DND-41 (cell line): ENCODE measurements around the gene CD96.

Experiments used
- ATAC-seq: fragments of 200-7000 bp; cut with Tn5 transposase; 3 replicates; pipeline ENCODE4 v1.9.1; 2021; ENCODE audit warnings: low read depth; ENCODE audit not compliant: insufficient read depth
- DNase-seq: peaks from one replicate; pipeline ENCODE4 v3.0.0-alpha.2; 2020
- H2AFZ ChIP-seq: 2 replicates; pipeline ENCODE4 v1.6.0; 2012; ENCODE audit warnings: low read depth, low read length
- H3K27ac ChIP-seq: 2 replicates; pipeline ENCODE4 v1.5.1; 2012; ENCODE audit warnings: low read length, inconsistent platforms
- H3K27me3 ChIP-seq: fragments of 200-600 bp; sonication (generic); 2 replicates; pipeline ENCODE4 v1.6.0; 2012; ENCODE audit warnings: low read length, mild to moderate bottlenecking, inconsistent platforms; ENCODE audit not compliant: insufficient read depth, poor library complexity
- H3K36me3 ChIP-seq: 2 replicates; pipeline ENCODE4 v1.5.1; 2012; ENCODE audit warnings: low read length, inconsistent platforms; ENCODE audit not compliant: insufficient read depth
- H3K4me1 ChIP-seq: 2 replicates; pipeline ENCODE4 v1.5.1; 2012; ENCODE audit warnings: mild to moderate bottlenecking, low read length; ENCODE audit not compliant: insufficient read depth
- H3K4me2 ChIP-seq: 2 replicates; pipeline ENCODE4 v1.6.0; 2012; ENCODE audit warnings: mild to moderate bottlenecking, moderate library complexity, low read length, inconsistent platforms; ENCODE audit not compliant: insufficient read depth
- H3K4me3 ChIP-seq, 2 experiments: fragments of 200-600 bp in 1 of 2; shearing (Covaris generic) in 1 of 2; 2 replicates each; pipeline ENCODE4 v1.5.1; 2012 to 2016; ENCODE audit warnings: inconsistent platforms in 2 of 2, low read length in 2 of 2, mild to moderate bottlenecking in 2 of 2, low read depth in 1 of 2, moderate library complexity in 1 of 2
- H3K79me2 ChIP-seq: 2 replicates; pipeline ENCODE4 v1.6.0; 2012; ENCODE audit warnings: low read length, inconsistent platforms; ENCODE audit not compliant: insufficient read depth
- H3K9ac ChIP-seq: 2 replicates; pipeline ENCODE4 v1.6.0; 2012; ENCODE audit warnings: low read depth, mild to moderate bottlenecking, inconsistent platforms, low read length, moderate library complexity
- H3K9me3 ChIP-seq: 2 replicates; pipeline ENCODE4 v1.5.1; 2012; ENCODE audit warnings: low read length, moderate library complexity, mild to moderate bottlenecking, inconsistent platforms; ENCODE audit not compliant: insufficient read depth, severe bottlenecking
- H4K20me1 ChIP-seq: 2 replicates; pipeline ENCODE4 v1.6.0; 2012; ENCODE audit warnings: low read length; ENCODE audit not compliant: insufficient read depth
- CTCF ChIP-seq: IDR thresholded peaks from 2 replicates; pipeline ENCODE4 v1.5.1; 2012; ENCODE audit warnings: borderline replicate concordance, low read length, moderate library complexity, mild to moderate bottlenecking; ENCODE audit not compliant: poor library complexity, severe bottlenecking; ENCODE audit errors: extremely low read depth
- EZH2 ChIP-seq: IDR thresholded peaks from 3 replicates; pipeline ENCODE4 v1.6.1; 2012; ENCODE audit warnings: borderline replicate concordance, low read depth, mild to moderate bottlenecking, moderate library complexity, low read length, inconsistent platforms; ENCODE audit not compliant: severe bottlenecking

Gene CD96

DNA sequence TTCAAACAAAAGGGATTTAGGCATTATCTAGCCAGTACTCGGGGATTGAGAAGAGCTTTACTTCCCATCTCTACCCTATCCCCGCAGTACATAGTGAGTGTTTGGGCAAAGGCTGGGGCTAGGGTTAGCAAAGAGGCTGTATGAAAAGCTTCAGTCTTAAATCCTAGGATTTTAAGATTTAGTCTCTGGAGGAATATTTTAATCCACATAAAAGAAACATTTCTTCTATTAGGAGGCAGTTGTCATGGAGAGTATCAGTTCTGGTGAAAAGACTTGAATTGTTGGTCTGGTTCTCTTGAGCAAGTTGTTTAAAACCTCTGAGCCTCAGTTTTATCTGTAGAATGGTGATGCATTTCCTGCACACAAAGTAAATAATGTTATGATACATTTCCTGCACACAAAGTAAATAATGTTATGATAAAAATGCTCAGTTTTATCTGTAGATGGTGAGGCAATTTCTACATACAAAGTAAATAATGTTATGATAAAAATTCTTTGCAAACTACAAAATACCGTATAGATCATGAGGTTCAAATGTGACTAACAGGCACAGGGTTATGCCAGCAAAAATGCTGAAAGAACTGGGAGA is 107.1 kb downstream of the CD96 start:
- ATAC-seq (no peak), DNase-seq (no peak)
- Histone ChIP-seq H3K9me3 (no peaks in the 10 kb centered on the region), H4K20me1 (no peaks in the 10 kb centered on the region), H3K4me1 (no peaks in the 10 kb centered on the region), H2AFZ (no peak overlapping the region), H3K27me3 (no peaks in the 10 kb centered on the region), H3K4me2 (no peak overlapping the region), H3K79me2 (no peaks in the 10 kb centered on the region), H3K4me3 (no peak overlapping the region), H3K36me3 (peaks cover 76% of the 10 kb centered on the region), H3K27ac (no peak overlapping the region), H3K9ac (no peak overlapping the region)
- no peak for TF ChIP-seq CTCF
- no peak for TF ChIP-seq EZH2

GRCh38 chr3:111650378-111651275 is 108.6 kb downstream of the CD96 start:
- Histone ChIP-seq H2AFZ (no peak overlapping the region), H3K79me2 (no peaks in the 10 kb centered on the region), H3K4me1 (no peaks in the 10 kb centered on the region), H3K27ac (no peak overlapping the region), H3K4me2 (no peak overlapping the region), H3K9me3 (no peaks in the 10 kb centered on the region), H3K9ac (no peak overlapping the region), H3K4me3 (no peak overlapping the region), H3K27me3 (no peaks in the 10 kb centered on the region), H3K36me3 (peaks cover 90% of the 10 kb centered on the region), H4K20me1 (no peaks in the 10 kb centered on the region)
- TF ChIP-seq CTCF = no peak
- no peak for TF ChIP-seq EZH2
- no peak for ATAC-seq
- no peak for DNase-seq

- H3K79me2 ChIP-seq = no peaks in the 10 kb centered on the region
- no peak overlapping the region for H3K9ac ChIP-seq
- DNase-seq (no peak), ATAC-seq (no peak)
- H3K27ac ChIP-seq = no peak overlapping the region
- H2AFZ ChIP-seq = no peak overlapping the region
- TF ChIP-seq CTCF (no peak), EZH2 (no peak)
- H3K9me3 ChIP-seq = no peaks in the 10 kb centered on the region
- H3K4me3 ChIP-seq = no peak overlapping the region
- H3K4me2 ChIP-seq = no peak overlapping the region
- H3K4me1 ChIP-seq = no peaks in the 10 kb centered on the region
- H3K36me3 ChIP-seq = peaks cover 76% of the 10 kb centered on the region
- no peaks in the 10 kb centered on the region for H3K27me3 ChIP-seq
- no peaks in the 10 kb centered on the region for H4K20me1 ChIP-seq
These were observed 110.6 kb downstream of the CD96 start for GRCh38 chr3:111652492-111653180.
